Measurements from ENCODE around the gene LHB. TPM values are rescaled to one million over a fixed set of nuclear protein-coding genes. Genes with fewer than 3 reads are reported as not detected.

The LHB gene
- polyA plus RNA-seq, 1 donor (not counting 4 experiments of a cell fraction or from before 2014, with no cell fraction given) = not detected

GRCh38 chr19:49061445-49061844 is 44.6 kb upstream of the LHB start:
- no peak for DNase-seq (ENCODE audit: low read depth, low spot score)
- TF ChIP-seq EZH2 (IDR thresholded peaks at IDR 0.05; ENCODE audit: low read length) (no peak), CTCF (optimal IDR thresholded peaks at IDR 0.05 in 1 of 3, IDR thresholded peaks at IDR 0.05 in 1 of 3, conservative IDR thresholded peaks at IDR 0.05 in 1 of 3; ENCODE audit: extremely low read depth in 1 of 3, insufficient read depth in 2 of 3, low read length in 3 of 3) (no peak)
- Histone ChIP-seq H3K4me1 (ENCODE audit: control insufficient read depth, extremely low read depth, insufficient read depth, low read length) (peaks cover 26% of the 10 kb centered on the region), H3K9ac (ENCODE audit: control insufficient read depth, extremely low read depth, insufficient read depth, low read length) (no peak overlapping the region), H3K27ac (ENCODE audit: control insufficient read depth, insufficient read depth, low read length) (no peak overlapping the region), H3K36me3 (ENCODE audit: control insufficient read depth in 2 of 2, extremely low read depth in 1 of 2, insufficient read depth in 2 of 2, low read length in 2 of 2) (peaks cover 3 to 4% of the 10 kb centered on the region in 2 experiments), H3K27me3 (ENCODE audit: control insufficient read depth, extremely low read depth, insufficient read depth, low read length) (peaks cover 4% of the 10 kb centered on the region), H3K4me3 (ENCODE audit: control insufficient read depth in 2 of 3, extremely low read depth in 1 of 3, insufficient read depth in 2 of 3, low read depth in 1 of 3, low read length in 3 of 3) (no peak overlapping the region), H4K20me1 (ENCODE audit: control insufficient read depth, extremely low read depth, insufficient read depth, low read length) (no peaks in the 10 kb centered on the region), H3K9me3 (ENCODE audit: control insufficient read depth, low read depth, low read length) (no peaks in the 10 kb centered on the region), H3K4me2 (ENCODE audit: control insufficient read depth, extremely low read depth, insufficient read depth, low read depth, low read length) (no peak overlapping the region), H3K9me1 (ENCODE audit: control insufficient read depth, extremely low read depth, insufficient read depth, low read length) (peaks cover 2% of the 10 kb centered on the region), H3K79me2 (ENCODE audit: control insufficient read depth, insufficient read depth, low read length) (no peaks in the 10 kb centered on the region), H2AFZ (ENCODE audit: control insufficient read depth, low read length) (no peak overlapping the region)
- no peak for FAIRE-seq
- dilution Hi-C loops (cut with MboI; ENCODE audit: extremely low pct_ligation_motif_present, low sequenced_read_pairs) = no loop called here

GRCh38 chr19:49061000-49061399 is 44.1 kb upstream of the LHB start:
- peaks cover 2% of the 10 kb centered on the region for H3K9me1 ChIP-seq (ENCODE audit: control insufficient read depth, extremely low read depth, insufficient read depth, low read length)

More at GRCh38 chr19:49061000-49061399, 44.1 kb upstream of the LHB start:
- H3K4me1 ChIP-seq (ENCODE audit: control insufficient read depth, extremely low read depth, insufficient read depth, low read length) = peaks cover 26% of the 10 kb centered on the region
- no peak for FAIRE-seq
- H4K20me1 ChIP-seq (ENCODE audit: control insufficient read depth, extremely low read depth, insufficient read depth, low read length) = no peaks in the 10 kb centered on the region
- H3K9ac ChIP-seq (ENCODE audit: control insufficient read depth, extremely low read depth, insufficient read depth, low read length) = no peak overlapping the region
- DNase-seq (ENCODE audit: low read depth, low spot score) = no peak
- peaks cover 3 to 4% of the 10 kb centered on the region in 2 experiments for H3K36me3 ChIP-seq (ENCODE audit: control insufficient read depth in 2 of 2, extremely low read depth in 1 of 2, insufficient read depth in 2 of 2, low read length in 2 of 2)
- H3K27me3 ChIP-seq (ENCODE audit: control insufficient read depth, extremely low read depth, insufficient read depth, low read length) = peaks cover 2% of the 10 kb centered on the region
- no peak overlapping the region for H2AFZ ChIP-seq (ENCODE audit: control insufficient read depth, low read length)
- H3K9me3 ChIP-seq (ENCODE audit: control insufficient read depth, low read depth, low read length) = no peaks in the 10 kb centered on the region
- H3K27ac ChIP-seq (ENCODE audit: control insufficient read depth, insufficient read depth, low read length) = no peak overlapping the region
- H3K79me2 ChIP-seq (ENCODE audit: control insufficient read depth, insufficient read depth, low read length) = no peaks in the 10 kb centered on the region
- TF ChIP-seq EZH2 (IDR thresholded peaks at IDR 0.05; ENCODE audit: low read length) (no peak), CTCF (optimal IDR thresholded peaks at IDR 0.05 in 1 of 3, IDR thresholded peaks at IDR 0.05 in 1 of 3, conservative IDR thresholded peaks at IDR 0.05 in 1 of 3; ENCODE audit: extremely low read depth in 1 of 3, insufficient read depth in 2 of 3, low read length in 3 of 3) (no peak)
- H3K4me3 ChIP-seq (ENCODE audit: control insufficient read depth in 2 of 3, extremely low read depth in 1 of 3, insufficient read depth in 2 of 3, low read depth in 1 of 3, low read length in 3 of 3) = no peak overlapping the region
- H3K4me2 ChIP-seq (ENCODE audit: control insufficient read depth, extremely low read depth, insufficient read depth, low read depth, low read length) = no peak overlapping the region
- dilution Hi-C loops (cut with MboI; ENCODE audit: extremely low pct_ligation_motif_present, low sequenced_read_pairs) = no loop called here

Data from keratinocyte (primary cell).